ENCODE results near the gene RPL22L1.
"Not testable (repeated sequence)": the region's sequence is repeated elsewhere in the genome, so short reads cannot be mapped to it uniquely, and the experiment has no call there.

RPL22L1 gene

DNA sequence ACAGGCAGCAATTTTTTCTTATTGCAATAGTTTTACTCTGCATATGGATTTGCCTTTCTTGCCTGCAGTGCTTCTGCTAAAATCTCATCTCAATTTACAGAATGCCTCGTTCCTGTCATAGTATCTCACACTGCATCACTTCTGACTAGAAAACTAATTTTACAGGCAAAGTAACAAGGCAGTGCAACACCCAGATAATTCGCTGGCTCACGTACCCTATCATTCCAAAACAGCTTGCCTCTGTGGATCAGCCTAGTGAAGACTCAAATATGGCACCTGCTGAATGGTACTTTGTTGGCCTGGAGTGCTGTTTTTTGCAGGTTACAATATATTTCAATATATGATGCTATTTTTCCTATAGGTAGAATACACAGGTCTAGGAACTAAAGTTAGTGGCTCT, 33.1 kb upstream of the RPL22L1 start:
- Mint-ChIP-seq H3K9me3 (peaks cover 2% of the 10 kb centered on the region), H3K27ac (no peak overlapping the region)

DNA sequence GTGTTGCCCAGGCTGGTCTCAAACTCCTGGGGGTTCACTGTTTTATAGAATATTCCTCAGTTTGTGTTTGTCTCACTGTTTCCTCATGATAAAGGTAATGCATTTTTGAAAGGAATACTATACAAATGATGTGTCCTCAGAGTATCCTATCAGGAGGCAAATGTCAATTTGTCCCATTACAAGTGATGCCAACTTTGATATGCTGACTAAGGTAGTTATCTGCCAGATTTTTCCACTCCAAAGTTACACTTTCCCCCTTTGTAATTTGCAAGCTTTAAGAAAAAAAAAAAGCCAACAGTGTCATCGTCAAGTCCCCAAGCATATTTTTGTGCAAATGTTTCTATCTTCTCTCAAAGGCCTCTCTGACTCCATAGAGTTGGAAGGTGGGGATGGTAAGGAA, 29.5 kb upstream of the RPL22L1 start:
- no peaks in the 10 kb centered on the region for H3K4me1 Mint-ChIP-seq
- peaks cover 27% of the 10 kb centered on the region for H3K36me3 Mint-ChIP-seq (ENCODE audit: low read depth)
- H3K27me3 Mint-ChIP-seq (ENCODE audit: low read depth): no peaks in the 10 kb centered on the region
- H3K9me3 Mint-ChIP-seq: peaks cover 9% of the 10 kb centered on the region
- no peak overlapping the region for H3K4me3 Mint-ChIP-seq
- no peak overlapping the region for H3K27ac Mint-ChIP-seq
- TF ChIP-seq, protein P1, sequence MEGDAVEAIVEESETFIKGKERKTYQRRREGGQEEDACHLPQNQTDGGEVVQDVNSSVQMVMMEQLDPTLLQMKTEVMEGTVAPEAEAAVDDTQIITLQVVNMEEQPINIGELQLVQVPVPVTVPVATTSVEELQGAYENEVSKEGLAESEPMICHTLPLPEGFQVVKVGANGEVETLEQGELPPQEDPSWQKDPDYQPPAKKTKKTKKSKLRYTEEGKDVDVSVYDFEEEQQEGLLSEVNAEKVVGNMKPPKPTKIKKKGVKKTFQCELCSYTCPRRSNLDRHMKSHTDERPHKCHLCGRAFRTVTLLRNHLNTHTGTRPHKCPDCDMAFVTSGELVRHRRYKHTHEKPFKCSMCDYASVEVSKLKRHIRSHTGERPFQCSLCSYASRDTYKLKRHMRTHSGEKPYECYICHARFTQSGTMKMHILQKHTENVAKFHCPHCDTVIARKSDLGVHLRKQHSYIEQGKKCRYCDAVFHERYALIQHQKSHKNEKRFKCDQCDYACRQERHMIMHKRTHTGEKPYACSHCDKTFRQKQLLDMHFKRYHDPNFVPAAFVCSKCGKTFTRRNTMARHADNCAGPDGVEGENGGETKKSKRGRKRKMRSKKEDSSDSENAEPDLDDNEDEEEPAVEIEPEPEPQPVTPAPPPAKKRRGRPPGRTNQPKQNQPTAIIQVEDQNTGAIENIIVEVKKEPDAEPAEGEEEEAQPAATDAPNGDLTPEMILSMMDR (IDR thresholded peaks at IDR 0.05; ENCODE audit: unreplicated experiment in 3 of 3): no peak

More for the DNA sequence above, 33.1 kb upstream of the RPL22L1 start:
- TF ChIP-seq, protein P1 (IDR thresholded peaks at IDR 0.05; ENCODE audit: unreplicated experiment in 3 of 3): no peak
- H3K36me3 Mint-ChIP-seq (ENCODE audit: low read depth): peaks cover 10% of the 10 kb centered on the region
- peaks cover 13% of the 10 kb centered on the region for H3K4me1 Mint-ChIP-seq
- H3K27me3 Mint-ChIP-seq (ENCODE audit: low read depth): peaks cover 4% of the 10 kb centered on the region
- H3K4me3 Mint-ChIP-seq: no peak overlapping the region

DNA sequence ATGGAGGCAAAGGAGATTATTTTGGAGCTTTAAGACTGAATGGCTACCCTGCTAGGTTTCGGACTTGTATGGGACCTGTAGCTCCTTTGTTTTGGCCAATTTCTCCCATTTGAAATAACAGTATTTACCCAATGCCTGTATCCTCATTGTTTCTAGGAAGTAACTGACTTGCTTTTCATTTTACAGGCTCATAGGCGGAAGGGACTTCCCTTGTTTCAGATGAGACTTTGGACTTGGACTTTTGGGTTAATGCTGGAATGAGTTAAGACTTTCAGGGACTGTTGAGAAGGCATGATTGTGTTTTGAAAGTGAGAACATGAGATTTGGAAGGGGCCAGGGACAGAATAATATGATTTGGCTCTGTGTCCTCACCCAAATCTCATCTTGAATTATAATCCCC, 28.0 kb upstream of the RPL22L1 start:
- H3K4me1 Mint-ChIP-seq: no peaks in the 10 kb centered on the region
- H3K9me3 Mint-ChIP-seq: peaks cover 9% of the 10 kb centered on the region
- no peak overlapping the region for H3K27ac Mint-ChIP-seq
- no peak overlapping the region for H3K4me3 Mint-ChIP-seq
- TF ChIP-seq, protein P1 (IDR thresholded peaks at IDR 0.05; ENCODE audit: unreplicated experiment in 3 of 3): no peak
- H3K36me3 Mint-ChIP-seq (ENCODE audit: low read depth): peaks cover 28% of the 10 kb centered on the region
- no peaks in the 10 kb centered on the region for H3K27me3 Mint-ChIP-seq (ENCODE audit: low read depth)

DNA sequence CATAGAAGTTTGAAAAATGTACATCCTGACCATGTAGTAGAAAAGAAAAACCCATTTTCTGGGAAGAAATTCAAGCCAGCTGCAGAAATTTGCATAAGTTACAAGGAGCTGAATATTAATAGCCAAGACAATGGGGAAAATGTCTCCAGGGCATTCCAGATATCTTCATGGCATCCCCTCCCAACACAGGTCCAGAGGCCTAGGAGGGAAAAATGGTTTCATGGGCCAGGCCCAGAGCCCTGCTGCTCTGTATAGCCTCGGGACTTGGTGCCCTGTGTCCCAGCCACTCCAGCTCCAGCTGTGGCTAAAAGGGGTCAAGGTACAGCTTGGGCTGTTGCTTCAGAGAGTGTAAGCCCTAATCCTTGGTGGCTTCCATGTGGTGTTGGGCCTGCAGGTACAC, 27.2 kb upstream of the RPL22L1 start:
- H3K27me3 Mint-ChIP-seq (ENCODE audit: low read depth); H3K27ac Mint-ChIP-seq; H3K4me3 Mint-ChIP-seq; H3K9me3 Mint-ChIP-seq; H3K4me1 Mint-ChIP-seq: not testable (repeated sequence)
- H3K36me3 Mint-ChIP-seq (ENCODE audit: low read depth): peaks cover 25% of the 10 kb centered on the region

DNA sequence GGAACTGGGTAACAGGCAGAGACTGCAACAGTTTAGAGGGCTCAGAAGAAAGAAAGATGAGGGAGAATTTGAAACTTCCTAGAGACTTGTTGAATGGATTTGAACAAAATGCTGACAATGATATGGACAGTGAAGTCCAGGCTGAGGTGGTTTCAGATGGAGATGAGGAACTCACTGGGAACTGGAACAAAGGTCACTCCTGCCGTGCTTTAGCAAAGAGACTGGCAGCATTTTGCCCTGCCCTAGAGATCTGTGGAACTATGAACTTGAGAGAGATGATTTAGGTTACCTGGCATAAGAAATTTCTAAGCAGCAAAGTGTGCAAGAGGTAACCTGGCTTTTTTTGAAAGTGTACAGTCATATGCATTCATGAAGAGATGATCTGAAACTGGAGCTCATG, 26.8 kb upstream of the RPL22L1 start:
- Mint-ChIP-seq H3K4me1 (no peaks in the 10 kb centered on the region), H3K4me3 (no peak overlapping the region), H3K9me3 (peaks cover 9% of the 10 kb centered on the region), H3K27me3 (ENCODE audit: low read depth) (no peaks in the 10 kb centered on the region), H3K27ac (no peak overlapping the region), H3K36me3 (ENCODE audit: low read depth) (peaks cover 25% of the 10 kb centered on the region)
- TF ChIP-seq, protein P1 (IDR thresholded peaks at IDR 0.05; ENCODE audit: unreplicated experiment in 3 of 3): no peak

DNA sequence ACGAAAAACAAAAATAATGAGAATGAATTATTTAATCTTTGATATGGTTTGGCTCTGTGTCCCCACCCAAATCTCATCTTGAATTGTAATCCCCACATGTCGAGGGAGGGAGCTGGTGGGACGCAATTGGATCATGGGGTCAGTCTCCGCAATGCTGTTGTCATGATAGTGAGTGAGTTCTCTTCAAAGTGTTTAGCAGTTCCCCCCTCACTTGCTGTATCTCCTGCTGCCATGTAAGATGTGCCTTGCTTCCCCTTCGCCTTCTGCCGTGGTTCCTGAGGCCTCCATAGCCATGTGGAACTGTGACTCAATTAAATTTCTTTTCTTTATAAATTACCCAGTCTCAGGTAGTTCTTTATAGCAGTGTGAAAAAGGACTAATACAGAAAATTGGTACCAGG, 26.3 kb upstream of the RPL22L1 start:
- peaks cover 26% of the 10 kb centered on the region for H3K36me3 Mint-ChIP-seq (ENCODE audit: low read depth)
- not testable (repeated sequence) for H3K9me3 Mint-ChIP-seq; H3K4me1 Mint-ChIP-seq; H3K27ac Mint-ChIP-seq; H3K4me3 Mint-ChIP-seq; H3K27me3 Mint-ChIP-seq (ENCODE audit: low read depth)

DNA sequence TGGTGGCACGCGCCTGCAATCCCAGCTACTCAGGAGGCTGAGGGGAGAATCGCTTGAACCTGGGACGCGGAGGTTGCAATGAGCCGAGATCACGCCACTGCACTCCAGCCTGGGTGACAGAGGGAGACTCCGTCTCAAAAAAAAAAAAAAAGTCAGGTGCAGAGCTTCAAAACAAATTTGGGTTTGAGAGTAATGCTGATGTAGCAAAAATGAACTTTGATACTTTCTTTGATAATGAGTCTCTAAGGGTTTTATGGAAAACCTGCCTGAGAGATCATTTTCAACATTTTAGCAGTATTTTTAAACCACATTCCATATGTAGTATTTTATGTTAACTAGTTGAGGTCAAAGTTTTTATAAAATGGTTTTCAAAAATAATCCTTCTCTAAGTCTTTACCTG, 23.9 kb upstream of the RPL22L1 start:
- peaks cover 9% of the 10 kb centered on the region for H3K9me3 Mint-ChIP-seq
- H3K4me3 Mint-ChIP-seq: no peak overlapping the region
- no peak overlapping the region for H3K27ac Mint-ChIP-seq
- TF ChIP-seq, protein P1 (IDR thresholded peaks at IDR 0.05; ENCODE audit: unreplicated experiment in 3 of 3): no peak
- H3K36me3 Mint-ChIP-seq (ENCODE audit: low read depth): peaks cover 28% of the 10 kb centered on the region
- no peaks in the 10 kb centered on the region for H3K27me3 Mint-ChIP-seq (ENCODE audit: low read depth)
- H3K4me1 Mint-ChIP-seq: peaks cover 8% of the 10 kb centered on the region
